Upper lobe of right lung (tissue), 1 donor: Measurements from ENCODE around the gene DCUN1D4. TPM values are rescaled to one million over a fixed set of nuclear protein-coding genes. Genes with fewer than 3 reads are reported as not detected.

Experiments used
- ATAC-seq: fragments of 200-7000 bp; cut with Tn5 transposase; one replicate; pipeline ENCODE4 v1.9.1; 2020; ENCODE audit warnings: mild to moderate bottlenecking, moderate library complexity
- DNase-seq: peaks from one replicate; pipeline ENCODE4 v3.0.0-alpha.2; 2020
- H3K27ac ChIP-seq: fragments of 200-600 bp; one replicate; pipeline ENCODE4 v1.8.0; 2022
- H3K27me3 ChIP-seq: fragments of 200-600 bp; one replicate; pipeline ENCODE4 v1.8.0; 2022; ENCODE audit warnings: mild to moderate bottlenecking
- H3K36me3 ChIP-seq: fragments of 200-600 bp; one replicate; pipeline ENCODE4 v1.8.0; 2022
- H3K4me1 ChIP-seq: fragments of 200-600 bp; one replicate; pipeline ENCODE4 v1.8.0; 2022
- H3K4me3 ChIP-seq: fragments of 200-600 bp; one replicate; pipeline ENCODE4 v1.8.0; 2022; ENCODE audit warnings: mild to moderate bottlenecking
- H3K9me3 ChIP-seq: fragments of 200-600 bp; one replicate; pipeline ENCODE4 v1.8.0; 2022
- intact Hi-C: fragments of 100-400 bp; cut with DNase I; formaldehyde crosslinking; loops from one replicate; pipeline ENCODE4 v1.11.0; 2022
- total RNA-seq: library from RNA; stranded (reverse); fragmentation: NEBNext Ultra II Directional; extraction: Animal tissue kit (Norgen Biotek cat#: 25700); gene quantifications from one replicate; pipeline ENCODE4 v1.2.1, GENCODE V29; 2021
- TF ChIP-seq, protein P1 (sequence below): fragments of 200-600 bp; IDR thresholded peaks from one replicate; pipeline ENCODE4 v1.8.0; 2022; ENCODE audit warnings: antibody characterized with exemption
- donor health status: DM: no; HTN: yes; CAD: no; lungs with severe emphysema.

Gene DCUN1D4
- total RNA-seq, 1 donor from 2014 or later, result 42.7 TPM

DNA sequence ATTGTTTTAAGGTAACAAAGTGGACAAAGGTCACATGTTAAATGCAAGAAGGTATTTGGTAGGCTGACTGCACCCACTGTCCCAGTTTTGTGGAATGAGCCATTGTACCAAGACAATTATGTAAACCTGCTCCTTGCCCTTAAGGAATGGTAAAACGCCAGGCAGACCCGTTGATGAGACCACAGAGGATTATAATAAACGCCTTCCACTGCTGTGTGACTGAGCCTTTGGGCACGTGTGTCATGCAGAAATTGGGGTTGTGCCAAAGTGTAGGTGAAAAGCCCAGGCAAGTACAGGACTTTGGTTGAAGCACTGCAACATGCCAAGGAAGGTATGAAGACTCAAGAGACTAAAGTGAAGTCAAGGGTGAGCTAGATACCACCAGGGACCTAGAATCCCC lies 117.5 kb downstream of the DCUN1D4 start:
- Histone ChIP-seq H3K36me3 (no peaks in the 10 kb centered on the region), H3K27me3 (no peaks in the 10 kb centered on the region), H3K4me1 (no peaks in the 10 kb centered on the region), H3K9me3 (no peaks in the 10 kb centered on the region), H3K4me3 (no peak overlapping the region), H3K27ac (no peak overlapping the region)
- intact Hi-C loops, result no loop called here
- no peak for ATAC-seq
- TF ChIP-seq, protein P1, sequence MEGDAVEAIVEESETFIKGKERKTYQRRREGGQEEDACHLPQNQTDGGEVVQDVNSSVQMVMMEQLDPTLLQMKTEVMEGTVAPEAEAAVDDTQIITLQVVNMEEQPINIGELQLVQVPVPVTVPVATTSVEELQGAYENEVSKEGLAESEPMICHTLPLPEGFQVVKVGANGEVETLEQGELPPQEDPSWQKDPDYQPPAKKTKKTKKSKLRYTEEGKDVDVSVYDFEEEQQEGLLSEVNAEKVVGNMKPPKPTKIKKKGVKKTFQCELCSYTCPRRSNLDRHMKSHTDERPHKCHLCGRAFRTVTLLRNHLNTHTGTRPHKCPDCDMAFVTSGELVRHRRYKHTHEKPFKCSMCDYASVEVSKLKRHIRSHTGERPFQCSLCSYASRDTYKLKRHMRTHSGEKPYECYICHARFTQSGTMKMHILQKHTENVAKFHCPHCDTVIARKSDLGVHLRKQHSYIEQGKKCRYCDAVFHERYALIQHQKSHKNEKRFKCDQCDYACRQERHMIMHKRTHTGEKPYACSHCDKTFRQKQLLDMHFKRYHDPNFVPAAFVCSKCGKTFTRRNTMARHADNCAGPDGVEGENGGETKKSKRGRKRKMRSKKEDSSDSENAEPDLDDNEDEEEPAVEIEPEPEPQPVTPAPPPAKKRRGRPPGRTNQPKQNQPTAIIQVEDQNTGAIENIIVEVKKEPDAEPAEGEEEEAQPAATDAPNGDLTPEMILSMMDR, result no peak
- no peak for DNase-seq

DNA sequence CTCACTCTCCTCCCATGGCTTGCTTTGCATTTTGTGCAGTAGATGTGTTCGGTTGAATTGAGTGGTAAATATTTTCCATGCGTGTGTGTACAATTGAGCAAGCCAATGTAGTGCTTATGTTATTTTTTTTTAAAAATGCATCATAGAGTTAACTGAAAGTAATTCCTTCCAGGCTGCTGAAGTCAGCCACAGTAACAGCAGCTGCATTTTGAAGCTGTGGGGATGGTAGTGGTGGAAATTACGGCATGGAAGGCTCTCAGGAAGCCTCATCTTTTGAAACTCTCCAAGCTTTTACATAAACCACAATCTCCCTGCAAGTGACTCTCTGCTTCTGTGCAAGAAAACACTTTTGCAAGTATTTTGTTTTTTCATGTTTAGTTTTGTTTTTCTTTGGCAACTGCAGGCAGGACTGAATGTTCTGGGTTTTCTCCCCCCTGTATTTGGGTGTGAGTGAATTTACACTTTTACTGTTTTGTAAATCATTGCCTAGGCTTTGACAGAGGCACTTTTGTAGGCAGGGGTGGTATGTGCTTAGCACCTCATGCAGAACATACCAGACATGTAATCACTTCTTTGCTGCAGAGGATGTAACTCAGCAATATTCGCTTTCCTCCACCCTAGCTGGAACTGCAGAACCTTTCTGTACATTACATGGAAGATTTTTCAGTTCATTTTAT lies 121.0 kb downstream of the DCUN1D4 start:
- Histone ChIP-seq H3K36me3 (no peaks in the 10 kb centered on the region), H3K4me3 (no peak overlapping the region), H3K4me1 (no peaks in the 10 kb centered on the region), H3K27me3 (no peaks in the 10 kb centered on the region), H3K9me3 (no peaks in the 10 kb centered on the region), H3K27ac (no peak overlapping the region)
- DNase-seq, result no peak
- TF ChIP-seq, protein P1, result no peak
- ATAC-seq, result no peak
- intact Hi-C loops, result no loop called here

DNA sequence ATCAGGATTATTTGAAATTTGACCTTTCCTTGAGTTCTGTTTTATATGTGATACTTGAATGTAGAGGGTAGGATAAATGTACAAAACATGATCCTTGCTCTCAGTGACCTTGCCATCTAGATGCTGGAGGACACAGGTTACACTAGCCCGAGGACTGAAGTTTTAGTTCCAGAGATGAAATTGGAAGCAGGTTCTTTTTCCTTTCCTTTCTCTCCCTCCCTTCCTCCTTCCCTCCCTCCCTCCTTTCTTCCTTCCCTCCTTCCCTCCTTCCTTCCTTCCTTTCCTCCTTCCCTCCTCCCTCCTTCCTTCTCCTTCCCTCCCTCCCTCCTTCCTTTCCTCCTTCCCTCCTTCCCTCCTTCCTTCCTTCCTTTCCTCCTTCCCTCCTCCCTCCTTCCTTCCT lies 122.9 kb downstream of the DCUN1D4 start:
- intact Hi-C loops, result no loop called here
- DNase-seq, result no peak
- H3K4me3 ChIP-seq, result no peak overlapping the region
- H3K27me3 ChIP-seq, result no peaks in the 10 kb centered on the region
- H3K4me1 ChIP-seq, result no peaks in the 10 kb centered on the region
- H3K36me3 ChIP-seq, result no peaks in the 10 kb centered on the region
- TF ChIP-seq, protein P1, result no peak
- ATAC-seq, result no peak
- no peaks in the 10 kb centered on the region for H3K9me3 ChIP-seq
- no peak overlapping the region for H3K27ac ChIP-seq

Other genes starting within 250 kb of the DCUN1D4 start
- gene LRRC66, start 177.2 kb downstream of the DCUN1D4 start, total RNA-seq, result 0.12 TPM
- 37.1 TPM for gene SGCB, start 195.1 kb downstream of the DCUN1D4 start, total RNA-seq
- gene SPATA18, start 208.2 kb downstream of the DCUN1D4 start, total RNA-seq, result 17.3 TPM